Measurements from ENCODE around the gene MRPL37. TPM values are rescaled to one million over a fixed set of nuclear protein-coding genes. Genes with fewer than 3 reads are reported as not detected.
A peak's percentile ranks its signal among the peaks of the same experiment; 100 is the strongest.

MRPL37 gene
- total RNA-seq (100 to 1,000 TPM in 8 of 9 donors, 10 to 100 TPM in 1; 75.4 to 160 (median 108) TPM), polyA plus RNA-seq (100 to 1,000 TPM in 1 of 3 donors, 10 to 100 TPM in 2; 24.9 to 174 (median 28.7) TPM)
- long read RNA-seq, donor 1, transcript MRPL37-202 (7 exons, 1,483 nt): major isoform, 54 of 85 reads
- long read RNA-seq, donor 1, partial matches to known transcripts: 20 of 85 reads
- long read RNA-seq, donor 1, other reads (novel, unspliced or antisense): 11 of 85 reads
- long read RNA-seq, donor 2, transcript MRPL37-202 (7 exons, 1,483 nt): major isoform, 35 of 110 reads
- long read RNA-seq, donor 2, partial matches to known transcripts: 69 of 110 reads
- long read RNA-seq, donor 2, other reads (novel, unspliced or antisense): 6 of 110 reads
- long read RNA-seq, donor 3, transcript MRPL37-202 (7 exons, 1,483 nt): major isoform, 37 of 70 reads
- long read RNA-seq, donor 3, partial matches to known transcripts: 27 of 70 reads
- long read RNA-seq, donor 3, other reads (novel, unspliced or antisense): 5 of 70 reads
- long read RNA-seq, donor 4, transcript MRPL37-202 (7 exons, 1,483 nt): major isoform, 76 of 89 reads
- long read RNA-seq, donor 4, partial matches to known transcripts: 5 of 89 reads
- long read RNA-seq, donor 4, other reads (novel, unspliced or antisense): 6 of 89 reads
- long read RNA-seq, donor 5, transcript MRPL37-202 (7 exons, 1,483 nt): major isoform, 124 of 142 reads
- long read RNA-seq, donor 5, partial matches to known transcripts: 7 of 142 reads
- long read RNA-seq, donor 5, other reads (novel, unspliced or antisense): 8 of 142 reads
- long read RNA-seq, donor 6, transcript MRPL37-202 (7 exons, 1,483 nt): major isoform, 37 of 63 reads
- long read RNA-seq, donor 6, partial matches to known transcripts: 11 of 63 reads
- long read RNA-seq, donor 6, other reads (novel, unspliced or antisense): 14 of 63 reads
- long read RNA-seq, donor 7, transcript MRPL37-202 (7 exons, 1,483 nt): major isoform, 7 of 15 reads
- long read RNA-seq, donor 7, partial matches to known transcripts: 8 of 15 reads
- long read RNA-seq, donor 7, other reads (novel, unspliced or antisense): 0 of 15 reads
- long read RNA-seq, donor 8, transcript MRPL37-202 (7 exons, 1,483 nt): major isoform, 56 of 68 reads
- long read RNA-seq, donor 8, partial matches to known transcripts: 6 of 68 reads
- long read RNA-seq, donor 8, other reads (novel, unspliced or antisense): 5 of 68 reads
- long read RNA-seq, donor 9, transcript MRPL37-202 (7 exons, 1,483 nt): major isoform, 37 of 114 reads
- long read RNA-seq, donor 9, partial matches to known transcripts: 70 of 114 reads
- long read RNA-seq, donor 9, other reads (novel, unspliced or antisense): 7 of 114 reads
- long read RNA-seq, donor 10, transcript MRPL37-202 (7 exons, 1,483 nt): major isoform, 20 of 26 reads
- long read RNA-seq, donor 10, partial matches to known transcripts: 0 of 26 reads
- long read RNA-seq, donor 10, other reads (novel, unspliced or antisense): 5 of 26 reads

DNA sequence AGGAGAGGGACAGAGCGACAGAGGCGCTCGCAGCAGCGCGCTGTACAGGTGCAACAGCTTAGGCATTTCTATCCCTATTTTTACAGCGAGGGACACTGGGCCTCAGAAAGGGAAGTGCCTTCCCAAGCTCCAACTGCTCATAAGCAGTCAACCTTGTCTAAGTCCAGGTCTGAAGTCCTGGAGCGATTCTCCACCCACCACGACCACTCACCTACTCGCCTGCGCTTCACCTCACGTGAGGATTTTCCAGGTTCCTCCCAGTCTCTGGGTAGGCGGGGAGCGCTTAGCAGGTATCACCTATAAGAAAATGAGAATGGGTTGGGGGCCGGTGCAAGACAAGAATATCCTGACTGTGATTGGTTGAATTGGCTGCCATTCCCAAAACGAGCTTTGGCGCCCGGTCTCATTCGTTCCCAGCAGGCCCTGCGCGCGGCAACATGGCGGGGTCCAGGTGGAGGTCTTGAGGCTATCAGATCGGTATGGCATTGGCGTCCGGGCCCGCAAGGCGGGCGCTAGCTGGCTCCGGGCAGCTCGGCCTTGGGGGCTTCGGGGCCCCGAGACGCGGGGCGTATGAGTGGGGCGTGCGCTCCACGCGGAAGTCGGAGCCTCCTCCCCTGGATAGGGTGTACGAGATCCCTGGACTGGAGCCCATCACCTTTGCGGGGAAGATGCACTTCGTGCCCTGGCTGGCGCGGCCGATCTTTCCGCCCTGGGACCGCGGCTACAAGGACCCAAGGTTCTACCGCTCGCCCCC is at the start of gene MRPL37, which contains the start of gene CYB5RL:
TSS of gene MRPL37 (plus strand) at position 403 of the 754 bp plus-strand sequence. CDS start at position 480, 77 bp downstream.
TSS of gene CYB5RL (minus strand) at position 266 of the 754 bp plus-strand sequence. CDS start 4,414 bp downstream, outside the sequence.
- Histone ChIP-seq H3K27me3 (no peaks in the 10 kb centered on the region), H3K36me3 (replicated peaks in 1 of 2) (peaks cover 0 to 15% of the 10 kb centered on the region in 2 donors), H3K27ac (peak within 1 kb of the TSS in 3 of 5 donors; percentile 55 to 81 (median 70)), H3K4me3 (peak within 1 kb of the TSS; percentile 31 to 89 (median 54)), H3K4me1 (replicated peaks in 1 of 2) (peaks cover 14 to 31% of the 10 kb centered on the region in 2 donors), H3K9me3 (replicated peaks in 1 of 3) (no peaks in the 10 kb centered on the region)
- peak; percentile 92 to 98 (median 96) for DNase-seq
- WGBS, 4 donors: 0% methylated on average over 21 to 51 of the region's 51 CpGs
- TF ChIP-seq POLR2A (IDR thresholded peaks at IDR 0.05): peak in 1 of 2 donors; percentile 41
- TF ChIP-seq, protein P1, sequence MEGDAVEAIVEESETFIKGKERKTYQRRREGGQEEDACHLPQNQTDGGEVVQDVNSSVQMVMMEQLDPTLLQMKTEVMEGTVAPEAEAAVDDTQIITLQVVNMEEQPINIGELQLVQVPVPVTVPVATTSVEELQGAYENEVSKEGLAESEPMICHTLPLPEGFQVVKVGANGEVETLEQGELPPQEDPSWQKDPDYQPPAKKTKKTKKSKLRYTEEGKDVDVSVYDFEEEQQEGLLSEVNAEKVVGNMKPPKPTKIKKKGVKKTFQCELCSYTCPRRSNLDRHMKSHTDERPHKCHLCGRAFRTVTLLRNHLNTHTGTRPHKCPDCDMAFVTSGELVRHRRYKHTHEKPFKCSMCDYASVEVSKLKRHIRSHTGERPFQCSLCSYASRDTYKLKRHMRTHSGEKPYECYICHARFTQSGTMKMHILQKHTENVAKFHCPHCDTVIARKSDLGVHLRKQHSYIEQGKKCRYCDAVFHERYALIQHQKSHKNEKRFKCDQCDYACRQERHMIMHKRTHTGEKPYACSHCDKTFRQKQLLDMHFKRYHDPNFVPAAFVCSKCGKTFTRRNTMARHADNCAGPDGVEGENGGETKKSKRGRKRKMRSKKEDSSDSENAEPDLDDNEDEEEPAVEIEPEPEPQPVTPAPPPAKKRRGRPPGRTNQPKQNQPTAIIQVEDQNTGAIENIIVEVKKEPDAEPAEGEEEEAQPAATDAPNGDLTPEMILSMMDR (IDR thresholded peaks at IDR 0.05): no peak
- intact Hi-C loops (cut with DNase I): no loop called here

GRCh38 chr1:54151013-54151412 is 49.0 kb upstream of the MRPL37 start:
- Histone ChIP-seq H3K36me3 (replicated peaks in 1 of 2) (no peaks in the 10 kb centered on the region), H3K4me1 (replicated peaks in 1 of 2) (peaks cover 0 to 8% of the 10 kb centered on the region in 2 donors), H3K9me3 (replicated peaks in 1 of 3) (no peaks in the 10 kb centered on the region), H3K27ac (no peak overlapping the region), H3K4me3 (no peak overlapping the region), H3K27me3 (no peaks in the 10 kb centered on the region)
- 85 to 100% (median 93%) methylated on average over 5 of the region's 5 CpGs for WGBS, 4 donors
- intact Hi-C loops (cut with DNase I): no loop called here
- DNase-seq: no peak
- TF ChIP-seq POLR2A (IDR thresholded peaks at IDR 0.05): no peak
- TF ChIP-seq, protein P1 (IDR thresholded peaks at IDR 0.05): no peak

DNA sequence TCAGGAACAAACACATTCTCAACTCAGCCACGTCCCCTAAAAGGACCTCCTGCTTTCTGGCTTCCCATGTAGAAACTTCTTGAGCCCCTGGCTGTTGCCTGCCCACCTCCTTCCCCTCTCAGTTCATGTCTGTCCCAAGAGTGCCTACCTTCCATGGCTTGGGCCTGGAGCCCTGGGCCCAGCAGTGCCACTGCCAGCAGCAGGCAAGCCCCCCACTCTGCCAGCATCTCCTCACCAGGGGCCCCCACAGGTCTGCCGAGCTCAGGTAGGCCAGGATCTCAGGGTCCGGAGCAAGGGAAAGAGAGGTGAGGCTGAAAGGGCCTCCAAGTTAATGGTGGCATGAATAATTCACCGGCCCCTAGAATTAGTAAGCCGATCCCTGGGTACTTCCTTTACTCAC is 47.3 kb upstream of the MRPL37 start, which contains the start of gene CDCP2:
TSS of gene CDCP2 (minus strand) at position 305 of the 400 bp plus-strand sequence. CDS start at position 227, 78 bp downstream.
- 93 to 98% (median 96%) methylated on average over 4 to 5 of the region's 5 CpGs for WGBS, 4 donors
- Histone ChIP-seq H3K4me3 (no peak within 1 kb of the TSS), H3K9me3 (replicated peaks in 1 of 3) (no peaks in the 10 kb centered on the region), H3K27me3 (no peaks in the 10 kb centered on the region), H3K4me1 (replicated peaks in 1 of 2) (peaks cover 0 to 8% of the 10 kb centered on the region in 2 donors), H3K36me3 (replicated peaks in 1 of 2) (no peaks in the 10 kb centered on the region), H3K27ac (peak within 1 kb of the TSS in 1 of 5 donors; percentile 18)
- TF ChIP-seq, protein P1 (IDR thresholded peaks at IDR 0.05): no peak
- TF ChIP-seq POLR2A (IDR thresholded peaks at IDR 0.05): no peak
- intact Hi-C loops (cut with DNase I): no loop called here
- no peak for DNase-seq

Data from adrenal gland (tissue), 19 donors.